Measurements from ENCODE around the gene C4orf17.

C4orf17 gene

GRCh38 chr4:99537674-99538073, 26.9 kb downstream of the C4orf17 start:
- Histone ChIP-seq H3K27me3 (ENCODE audit: insufficient read depth, low read length, poor library complexity, severe bottlenecking) (no peaks in the 10 kb centered on the region), H3K9me2 (replicated peaks; ENCODE audit: low read depth, low read length) (no peaks in the 10 kb centered on the region), H3K36me3 (ENCODE audit: insufficient read depth, low read length) (no peaks in the 10 kb centered on the region), H2AFZ (ENCODE audit: low read length) (no peak overlapping the region), H3K79me2 (ENCODE audit: insufficient read depth, low read length) (no peaks in the 10 kb centered on the region), H3K9me3 (ENCODE audit: insufficient read depth, low read depth, low read length) (no peaks in the 10 kb centered on the region), H3F3A (ENCODE audit: low read depth) (no peaks in the 10 kb centered on the region), H3K9ac (ENCODE audit: low read depth, low read length, poor library complexity, severe bottlenecking) (no peak overlapping the region), H3K4me1 (ENCODE audit: insufficient read depth, low read length, poor library complexity, severe bottlenecking) (no peaks in the 10 kb centered on the region), H4K20me1 (ENCODE audit: insufficient read depth, low read length, poor library complexity, severe bottlenecking) (no peaks in the 10 kb centered on the region), H3K4me3 (ENCODE audit: low read length, poor library complexity, severe bottlenecking) (no peak overlapping the region), H3K4me2 (ENCODE audit: low read depth, low read length, poor library complexity, severe bottlenecking) (no peak overlapping the region)
- TF ChIP-seq CTCF (conservative IDR thresholded peaks at IDR 0.05; ENCODE audit: low read length) (no peak), EZH2phosphoT487 (IDR thresholded peaks at IDR 0.05; ENCODE audit: borderline replicate concordance) (no peak)

- Histone ChIP-seq H3K36me3 (ENCODE audit: insufficient read depth, low read length) (no peaks in the 10 kb centered on the region), H3K4me1 (ENCODE audit: insufficient read depth, low read length, poor library complexity, severe bottlenecking) (no peaks in the 10 kb centered on the region), H3K9me2 (replicated peaks; ENCODE audit: low read depth, low read length) (no peaks in the 10 kb centered on the region), H3F3A (ENCODE audit: low read depth) (no peaks in the 10 kb centered on the region), H3K9me3 (ENCODE audit: insufficient read depth, low read depth, low read length) (no peaks in the 10 kb centered on the region), H3K9ac (ENCODE audit: low read depth, low read length, poor library complexity, severe bottlenecking) (no peak overlapping the region), H4K20me1 (ENCODE audit: insufficient read depth, low read length, poor library complexity, severe bottlenecking) (no peaks in the 10 kb centered on the region), H2AFZ (ENCODE audit: low read length) (no peak overlapping the region), H3K79me2 (ENCODE audit: insufficient read depth, low read length) (no peaks in the 10 kb centered on the region), H3K27me3 (ENCODE audit: insufficient read depth, low read length, poor library complexity, severe bottlenecking) (no peaks in the 10 kb centered on the region), H3K4me2 (ENCODE audit: low read depth, low read length, poor library complexity, severe bottlenecking) (no peak overlapping the region), H3K4me3 (ENCODE audit: low read length, poor library complexity, severe bottlenecking) (no peak overlapping the region)
- TF ChIP-seq CTCF (conservative IDR thresholded peaks at IDR 0.05; ENCODE audit: low read length) (no peak), EZH2phosphoT487 (IDR thresholded peaks at IDR 0.05; ENCODE audit: borderline replicate concordance) (no peak)
Measured at GRCh38 chr4:99540277-99540939, 29.6 kb downstream of the C4orf17 start.

GRCh38 chr4:99552872-99553271, 42.1 kb downstream of the C4orf17 start:
- Histone ChIP-seq H3K4me1 (ENCODE audit: insufficient read depth, low read length, poor library complexity, severe bottlenecking) (no peaks in the 10 kb centered on the region), H3K4me3 (ENCODE audit: low read length, poor library complexity, severe bottlenecking) (no peak overlapping the region), H4K20me1 (ENCODE audit: insufficient read depth, low read length, poor library complexity, severe bottlenecking) (no peaks in the 10 kb centered on the region), H3K9ac (ENCODE audit: low read depth, low read length, poor library complexity, severe bottlenecking) (no peak overlapping the region), H2AFZ (ENCODE audit: low read length) (no peak overlapping the region), H3K4me2 (ENCODE audit: low read depth, low read length, poor library complexity, severe bottlenecking) (no peak overlapping the region), H3K36me3 (ENCODE audit: insufficient read depth, low read length) (no peaks in the 10 kb centered on the region), H3K9me2 (replicated peaks; ENCODE audit: low read depth, low read length) (no peaks in the 10 kb centered on the region), H3K79me2 (ENCODE audit: insufficient read depth, low read length) (no peaks in the 10 kb centered on the region), H3F3A (ENCODE audit: low read depth) (no peaks in the 10 kb centered on the region), H3K9me3 (ENCODE audit: insufficient read depth, low read depth, low read length) (no peaks in the 10 kb centered on the region), H3K27me3 (ENCODE audit: insufficient read depth, low read length, poor library complexity, severe bottlenecking) (no peaks in the 10 kb centered on the region)
- TF ChIP-seq EZH2phosphoT487 (IDR thresholded peaks at IDR 0.05; ENCODE audit: borderline replicate concordance): no peak
